HPDE6-E6E7 (cell line): Measurements from ENCODE around the gene EML3.
A peak's percentile ranks its signal among the peaks of the same experiment; 100 is the strongest.
"Not testable (repeated sequence)": the region's sequence is repeated elsewhere in the genome, so short reads cannot be mapped to it uniquely, and the experiment has no call there.

ENCODE experiments used
- DNase-seq: peaks from one replicate; pipeline ENCODE4 v3.0.0; 2011; ENCODE audit warnings: missing footprints; ENCODE audit errors: extremely low spot score

The EML3 gene

DNA sequence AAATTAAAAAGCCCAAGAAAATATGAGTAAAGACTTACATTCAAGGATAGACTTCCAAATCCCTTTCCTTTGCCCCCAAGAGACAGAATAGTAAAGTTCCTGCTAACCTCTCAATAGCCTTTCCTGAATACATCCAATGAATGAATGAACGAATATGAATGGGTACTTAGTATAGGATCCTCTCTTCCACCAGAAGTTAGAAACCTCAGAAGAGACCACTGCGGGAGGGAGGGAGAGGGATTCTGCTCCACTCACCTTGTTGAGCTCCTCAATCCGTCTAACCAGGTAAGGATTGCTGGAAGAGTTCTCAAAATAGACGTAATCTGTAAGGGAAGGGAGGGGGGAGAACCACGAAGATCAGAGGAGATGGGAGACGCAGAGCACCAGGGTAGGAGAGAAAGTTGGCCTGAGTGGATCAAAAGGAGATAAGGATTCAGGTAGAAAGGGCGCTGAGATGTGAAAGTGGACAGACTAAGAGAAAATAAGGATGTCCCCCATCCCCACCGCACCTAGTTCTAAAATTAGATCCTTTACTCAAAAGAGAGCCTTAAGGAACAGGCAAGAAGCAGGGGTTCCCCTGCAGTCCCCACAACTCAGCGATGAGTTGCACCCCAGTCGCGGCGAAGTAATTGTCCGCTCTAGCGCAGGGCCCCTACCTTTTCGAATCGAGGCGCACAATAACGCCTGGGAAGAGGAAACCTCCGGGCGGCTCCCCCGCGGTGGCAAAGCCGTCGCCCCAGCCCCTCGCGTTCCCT is 12.0 kb downstream of the EML3 start:
- no peak for DNase-seq

GRCh38 chr11:62599901-62600300 is 12.7 kb downstream of the EML3 start:
- peak; percentile 79 for DNase-seq

DNA sequence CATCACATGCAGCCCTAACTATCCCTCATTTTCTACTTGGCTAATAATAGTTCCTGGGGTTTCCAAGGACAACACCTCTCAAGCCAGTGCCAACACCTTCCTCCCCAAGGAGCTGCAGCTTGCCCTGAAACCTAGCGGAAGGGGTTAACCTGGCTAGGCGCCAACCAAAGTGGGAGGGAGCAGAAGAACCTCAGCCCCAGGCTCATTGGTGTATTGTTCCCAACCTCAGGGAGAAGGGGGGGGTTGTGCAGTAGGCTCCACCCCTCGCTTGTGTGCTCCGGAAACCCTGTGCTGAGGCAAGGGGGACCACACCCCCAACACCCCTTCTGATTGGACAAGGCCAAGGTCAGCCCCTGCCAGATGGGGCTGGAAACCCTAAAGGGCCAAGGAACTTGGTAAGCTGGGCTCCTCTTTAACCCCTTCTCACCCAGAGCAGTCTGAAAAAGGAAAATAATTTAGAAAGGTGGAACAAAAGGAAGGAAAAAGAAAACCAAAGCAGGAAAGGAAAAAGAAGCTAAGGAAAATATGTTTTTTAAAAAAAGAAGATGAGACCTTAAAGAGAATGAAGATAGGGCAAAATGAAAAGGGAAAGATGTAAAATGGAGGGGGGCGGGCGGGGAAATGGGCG is 13.4 kb downstream of the EML3 start:
- peak; percentile 88 for DNase-seq

- no peak for DNase-seq
These were observed 17.5 kb downstream of the EML3 start for GRCh38 chr11:62595124-62595523.

GRCh38 chr11:62593434-62594044 is 19.0 kb downstream of the EML3 start:
- no peak for DNase-seq

DNA sequence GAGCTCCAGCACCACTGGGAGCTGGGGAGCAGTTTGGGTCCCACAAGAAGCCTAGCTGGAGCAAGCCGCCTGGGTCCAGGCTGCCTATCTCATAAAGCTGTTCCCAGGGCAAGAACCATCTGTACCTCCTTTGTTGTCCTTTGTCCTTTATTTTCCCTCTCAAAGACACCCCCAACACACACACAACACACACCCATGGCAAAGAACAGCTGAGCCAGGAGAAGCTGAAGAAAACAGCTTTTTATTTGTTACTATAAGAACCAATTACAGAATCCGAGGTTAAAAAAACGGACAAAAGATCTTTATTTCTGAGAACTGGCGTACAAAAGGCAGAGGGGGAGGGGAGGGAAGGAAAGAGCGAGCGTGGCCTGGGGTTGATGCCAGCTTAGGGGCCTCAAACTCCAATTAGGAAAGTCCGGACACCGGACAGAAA is 19.6 kb downstream of the EML3 start:
- DNase-seq = no peak

- no peak for DNase-seq
These were observed 20.3 kb downstream of the EML3 start for GRCh38 chr11:62592146-62592815.

- DNase-seq = peak; percentile 98
These were observed 21.0 kb downstream of the EML3 start, which contains the start of gene TUT1 for GRCh38 chr11:62591448-62592145. TUT1 (minus strand) TSS chr11:62591523; CDS start chr11:62591485, 38 bp downstream.

DNA sequence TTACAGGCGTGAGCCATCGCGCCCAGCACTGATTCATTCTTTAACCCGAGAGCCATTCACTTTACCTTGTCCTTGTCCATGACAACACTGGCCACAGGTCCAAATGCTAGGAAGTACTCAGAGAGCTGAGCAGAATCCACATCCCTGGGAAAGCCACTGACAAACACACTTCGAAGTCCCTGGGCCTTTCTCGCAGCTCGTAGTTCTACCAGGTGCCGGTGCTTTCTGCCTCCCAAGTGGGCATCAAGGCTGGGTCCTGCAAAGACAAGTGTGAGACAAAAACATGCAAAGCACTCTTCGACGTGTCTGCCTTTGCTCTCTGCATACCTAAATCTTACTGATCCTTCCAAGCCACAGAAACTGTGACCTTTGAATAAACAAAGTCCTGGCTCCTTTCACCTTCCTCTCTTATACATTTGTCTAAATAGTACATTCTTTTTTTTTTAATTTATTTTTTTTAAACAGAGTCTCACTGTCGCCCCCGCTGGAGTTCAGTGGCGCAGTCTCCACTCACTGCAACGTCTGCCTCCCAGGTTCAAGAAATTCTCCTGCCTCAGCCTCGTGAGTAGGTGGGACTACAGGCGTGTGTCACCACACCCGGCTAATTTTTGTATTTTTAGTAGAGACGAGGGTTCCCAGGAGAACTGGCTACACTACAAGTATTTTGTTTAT is 23.5 kb downstream of the EML3 start:
- DNase-seq = no peak

GRCh38 chr11:62585356-62585755 is 27.2 kb downstream of the EML3 start:
- DNase-seq = not testable (repeated sequence)

- not testable (repeated sequence) for DNase-seq
These were observed 30.8 kb downstream of the EML3 start for GRCh38 chr11:62581735-62582134.

GRCh38 chr11:62580959-62581715 is 31.4 kb downstream of the EML3 start:
- no peak for DNase-seq

- DNase-seq = no peak
These were observed 33.3 kb downstream of the EML3 start for GRCh38 chr11:62579252-62579651.

DNA sequence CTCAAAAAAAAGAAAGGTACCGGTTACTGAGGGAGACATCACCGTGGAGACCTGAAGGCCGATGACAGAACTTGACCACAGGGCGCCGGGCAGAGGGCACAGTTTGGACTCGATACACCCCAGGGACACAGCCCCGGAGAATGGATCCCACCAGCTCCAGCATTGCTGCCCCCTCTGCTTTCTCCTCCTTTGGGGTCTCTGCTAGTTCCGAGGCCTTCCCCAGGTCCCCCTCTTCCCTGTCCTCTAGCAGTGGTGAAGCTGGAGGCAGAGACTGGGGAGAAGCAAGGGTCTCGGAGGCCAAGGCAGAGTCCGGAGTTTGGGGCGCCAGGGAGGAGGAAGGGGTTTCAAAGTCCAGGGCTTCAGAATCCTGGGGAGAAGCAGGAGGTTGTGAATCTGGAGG is 34.0 kb downstream of the EML3 start:
- DNase-seq = no peak

- DNase-seq = no peak
These were observed 35.4 kb downstream of the EML3 start for GRCh38 chr11:62577046-62577714.

- DNase-seq = no peak
These were observed 36.7 kb downstream of the EML3 start for GRCh38 chr11:62575837-62576236.

DNA sequence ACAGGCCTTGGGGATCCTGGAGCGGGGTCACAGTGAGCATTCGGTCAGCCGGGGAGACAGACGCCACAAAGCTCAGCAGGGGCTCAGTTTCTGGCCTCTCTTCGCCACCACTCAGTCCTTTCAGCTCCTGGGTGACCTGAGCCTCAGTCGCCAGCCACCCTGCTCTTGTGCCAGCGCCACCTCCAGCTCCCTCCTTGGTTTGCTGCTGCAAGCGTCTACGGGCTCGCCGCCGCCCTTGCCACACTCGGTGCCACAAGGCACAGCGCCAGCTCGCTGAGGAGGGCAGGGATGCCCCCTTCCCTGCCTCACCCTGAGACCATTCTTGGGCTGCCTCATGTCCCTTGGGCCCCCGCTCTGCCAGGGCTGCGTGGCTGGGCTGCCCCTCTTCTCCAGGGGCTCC is 37.4 kb downstream of the EML3 start:
- no peak for DNase-seq

- DNase-seq = no peak
These were observed 38.1 kb downstream of the EML3 start for GRCh38 chr11:62574363-62575071.
